Chondrocyte (in vitro differentiated cells): Measurements from ENCODE around the gene DPH3. TPM values are rescaled to one million over a fixed set of nuclear protein-coding genes. Genes with fewer than 3 reads are reported as not detected.

ENCODE experiments used
- DNase-seq: peaks from one replicate; pipeline ENCODE4 v3.0.0; 2021; ENCODE audit warnings: mixed read lengths, low spot score
- H3K27ac Mint-ChIP-seq: one replicate; pipeline ENCODE4 v1.8.0; 2021; ENCODE audit warnings: mild to moderate bottlenecking, moderate library complexity, mixed read lengths; ENCODE audit not compliant: unreplicated experiment
- H3K27me3 Mint-ChIP-seq: 2 replicates; pipeline ENCODE4 v1.8.0; 2021; ENCODE audit warnings: low read depth, mixed read lengths
- H3K36me3 Mint-ChIP-seq: 2 replicates; pipeline ENCODE4 v1.8.0; 2021; ENCODE audit warnings: low read depth, mixed read lengths
- H3K4me1 Mint-ChIP-seq: 2 replicates; pipeline ENCODE4 v1.8.0; 2021; ENCODE audit warnings: low read depth, mild to moderate bottlenecking, mixed read lengths
- H3K4me3 Mint-ChIP-seq: one replicate; pipeline ENCODE4 v1.8.0; 2021; ENCODE audit warnings: mild to moderate bottlenecking, moderate library complexity, mixed read lengths; ENCODE audit not compliant: unreplicated experiment
- H3K9me3 Mint-ChIP-seq: 2 replicates; pipeline ENCODE4 v1.8.0; 2021; ENCODE audit warnings: low read depth, mixed read lengths
- CTCF ChIP-seq: fragments of 200-600 bp; sonication (generic); IDR thresholded peaks from 2 replicates; pipeline ENCODE4 v1.5.0; 2021; ENCODE audit warnings: antibody characterized with exemption, mild to moderate bottlenecking, moderate library complexity
- total RNA-seq: library from RNA; stranded (reverse); gene quantifications from 3 replicates; pipeline ENCODE4 v1.2.1, GENCODE V29; 2021

DPH3 gene
- total RNA-seq, 1 donor from 2014 or later = 20.5 TPM

- Mint-ChIP-seq H3K27ac (peak overlapping the region; percentile 32), H3K4me3 (no peak overlapping the region), H3K4me1 (peaks cover 28% of the 10 kb centered on the region), H3K36me3 (peaks cover 7% of the 10 kb centered on the region), H3K27me3 (no peaks in the 10 kb centered on the region), H3K9me3 (peaks cover 7% of the 10 kb centered on the region)
- no peak for DNase-seq
- TF ChIP-seq CTCF = peak; percentile 98
Measured at GRCh38 chr3:16290007-16290826, 25.5 kb upstream of the DPH3 start.

GRCh38 chr3:16289144-16289889 lies 24.6 kb upstream of the DPH3 start:
- Mint-ChIP-seq H3K9me3 (peaks cover 7% of the 10 kb centered on the region), H3K4me1 (peaks cover 28% of the 10 kb centered on the region), H3K27me3 (no peaks in the 10 kb centered on the region), H3K36me3 (peaks cover 7% of the 10 kb centered on the region), H3K27ac (no peak overlapping the region), H3K4me3 (no peak overlapping the region)
- TF ChIP-seq CTCF = no peak
- no peak for DNase-seq

- Mint-ChIP-seq H3K4me1 (peaks cover 28% of the 10 kb centered on the region), H3K4me3 (no peak overlapping the region), H3K27ac (no peak overlapping the region), H3K36me3 (peaks cover 6% of the 10 kb centered on the region), H3K9me3 (peaks cover 3% of the 10 kb centered on the region), H3K27me3 (no peaks in the 10 kb centered on the region)
- TF ChIP-seq CTCF = no peak
- no peak for DNase-seq
Measured at GRCh38 chr3:16288664-16289063, 23.9 kb upstream of the DPH3 start.

GRCh38 chr3:16286751-16287543 lies 22.2 kb upstream of the DPH3 start:
- no peak for TF ChIP-seq CTCF
- H3K27ac Mint-ChIP-seq = no peak overlapping the region
- H3K4me3 Mint-ChIP-seq = no peak overlapping the region
- peaks cover 7% of the 10 kb centered on the region for H3K36me3 Mint-ChIP-seq
- H3K27me3 Mint-ChIP-seq = no peaks in the 10 kb centered on the region
- peaks cover 28% of the 10 kb centered on the region for H3K4me1 Mint-ChIP-seq
- DNase-seq = no peak
- H3K9me3 Mint-ChIP-seq = no peaks in the 10 kb centered on the region

GRCh38 chr3:16286161-16286560 lies 21.4 kb upstream of the DPH3 start:
- DNase-seq = no peak
- Mint-ChIP-seq H3K36me3 (peaks cover 7% of the 10 kb centered on the region), H3K27ac (no peak overlapping the region)

More at GRCh38 chr3:16286161-16286560, 21.4 kb upstream of the DPH3 start:
- no peaks in the 10 kb centered on the region for H3K9me3 Mint-ChIP-seq
- H3K27me3 Mint-ChIP-seq = no peaks in the 10 kb centered on the region
- TF ChIP-seq CTCF = no peak
- no peak overlapping the region for H3K4me3 Mint-ChIP-seq
- peaks cover 24% of the 10 kb centered on the region for H3K4me1 Mint-ChIP-seq
